Activated CD4-positive, CD25-positive, alpha-beta regulatory T cell (primary cell): ENCODE measurements around the gene SORCS3.

Source experiments
- DNase-seq, 4 experiments: peaks; one replicate each; lab custom pipeline; 2025; lab: John Stamatoyannopoulos, UW

SORCS3 gene

GRCh38 chr10:104778371-104778770, 137.3 kb downstream of the SORCS3 start:
- DNase-seq: no peak

GRCh38 chr10:104779701-104780100, 138.6 kb downstream of the SORCS3 start:
- no peak for DNase-seq

- DNase-seq: no peak
Observed at GRCh38 chr10:104780165-104780564, 139.1 kb downstream of the SORCS3 start.

- DNase-seq: no peak
Observed at GRCh38 chr10:104780946-104781595, 140.0 kb downstream of the SORCS3 start.

- DNase-seq: no peak
Observed at GRCh38 chr10:104784452-104784851, 143.4 kb downstream of the SORCS3 start.

- DNase-seq: no peak
Observed at GRCh38 chr10:104791471-104791870, 150.4 kb downstream of the SORCS3 start.

- no peak for DNase-seq
Observed at GRCh38 chr10:104795411-104795810, 154.3 kb downstream of the SORCS3 start.

GRCh38 chr10:104796823-104797222, 155.7 kb downstream of the SORCS3 start:
- no peak for DNase-seq

- no peak for DNase-seq
Observed at GRCh38 chr10:104802941-104803340, 161.9 kb downstream of the SORCS3 start.

GRCh38 chr10:104804880-104805279, 163.8 kb downstream of the SORCS3 start:
- no peak for DNase-seq

- no peak for DNase-seq
Observed at GRCh38 chr10:104806801-104807200, 165.7 kb downstream of the SORCS3 start.

- DNase-seq: no peak
Observed at GRCh38 chr10:104807581-104808310, 166.7 kb downstream of the SORCS3 start.

GRCh38 chr10:104809288-104810090, 168.4 kb downstream of the SORCS3 start:
- DNase-seq: no peak

GRCh38 chr10:104811166-104811565, 170.1 kb downstream of the SORCS3 start:
- no peak for DNase-seq

- no peak for DNase-seq
Observed at GRCh38 chr10:104816501-104816900, 175.4 kb downstream of the SORCS3 start.

- DNase-seq: no peak
Observed at GRCh38 chr10:104819731-104820130, 178.6 kb downstream of the SORCS3 start.

- no peak for DNase-seq
Observed at GRCh38 chr10:104822088-104822487, 181.0 kb downstream of the SORCS3 start.

- no peak for DNase-seq
Observed at GRCh38 chr10:104824380-104825006, 183.4 kb downstream of the SORCS3 start.

GRCh38 chr10:104831272-104831671, 190.2 kb downstream of the SORCS3 start:
- DNase-seq: no peak

GRCh38 chr10:104834580-104834979, 193.5 kb downstream of the SORCS3 start:
- no peak for DNase-seq

GRCh38 chr10:104835422-104835821, 194.3 kb downstream of the SORCS3 start:
- no peak for DNase-seq

GRCh38 chr10:104842704-104843103, 201.6 kb downstream of the SORCS3 start:
- no peak for DNase-seq
